Measurements from ENCODE around the gene UBE2M.

GRCh38 chr19:58550362-58551122, 7.9 kb downstream of the UBE2M start:
- no peak for TF ChIP-seq POLR2A (IDR thresholded peaks at IDR 0.05; ENCODE audit: low read length)
- TF ChIP-seq RFX5 (IDR thresholded peaks at IDR 0.05): no peak
- no peak for TF ChIP-seq CHD2 (IDR thresholded peaks at IDR 0.05; ENCODE audit: low read length, partially characterized antibody)
- TF ChIP-seq MAX (IDR thresholded peaks at IDR 0.05): no peak
- no peak for TF ChIP-seq E2F6 (IDR thresholded peaks at IDR 0.05; ENCODE audit: borderline replicate concordance, low read depth)
- TF ChIP-seq CTCF (IDR thresholded peaks at IDR 0.05): no peak
- no peak for TF ChIP-seq EP300 (IDR thresholded peaks at IDR 0.05)
- TF ChIP-seq RAD21 (conservative IDR thresholded peaks at IDR 0.05 in 1 of 2, IDR thresholded peaks at IDR 0.05 in 1 of 2): no peak
- no peak for TF ChIP-seq MYC (IDR thresholded peaks at IDR 0.05; ENCODE audit: borderline replicate concordance, low read length)
- no peak for TF ChIP-seq BHLHE40 (IDR thresholded peaks at IDR 0.05; ENCODE audit: low read depth, low read length)
- no peak for TF ChIP-seq REST (IDR thresholded peaks at IDR 0.05)
- no peak for TF ChIP-seq CEBPB (IDR thresholded peaks at IDR 0.05)
- no peak for TF ChIP-seq FOSB (CRISPR knock-in tag; IDR thresholded peaks at IDR 0.05)
- no peak for TF ChIP-seq MAFK (IDR thresholded peaks at IDR 0.05; ENCODE audit: partially characterized antibody)
